Testis (tissue), 3 donors: ENCODE results near the gene VAMP8. TPM values are rescaled to one million over a fixed set of nuclear protein-coding genes. Genes with fewer than 3 reads are reported as not detected.

Experiments
- DNase-seq: peaks from one replicate; pipeline ENCODE4 v3.0.0-alpha.2; 2019
- H3K27ac ChIP-seq, 2 donors: fragments of 200-600 bp; sonication (generic); one replicate each; pipeline ENCODE4 v1.5.1; 2019
- H3K27me3 ChIP-seq: fragments of 200-600 bp; sonication (generic); one replicate; pipeline ENCODE4 v1.5.1; 2019
- H3K36me3 ChIP-seq: fragments of 200-600 bp; sonication (generic); one replicate; pipeline ENCODE4 v1.5.1; 2017; ENCODE audit warnings: low read depth; ENCODE audit errors: missing control alignments
- H3K4me1 ChIP-seq: fragments of 200-600 bp; sonication (generic); one replicate; pipeline ENCODE4 v1.5.1; 2019
- H3K4me3 ChIP-seq, 2 donors: fragments of 200-600 bp; sonication (generic); one replicate each; pipeline ENCODE4 v1.5.1; 2017 to 2019
- H3K9me3 ChIP-seq: fragments of 200-600 bp; sonication (generic); one replicate; pipeline ENCODE4 v1.5.1; 2017
- CTCF ChIP-seq, 3 experiments: fragments of 450-650 bp in 2 of 3; fragments of 200-600 bp in 1 of 3; sonication (generic) in 1 of 3; IDR thresholded peaks; one replicate each; pipeline ENCODE4 v1.5.1; 2016 to 2019; ENCODE audit warnings: antibody characterized with exemption in 3 of 3, mild to moderate bottlenecking in 2 of 3, moderate library complexity in 1 of 3
- POLR2A ChIP-seq: fragments of 450-650 bp; IDR thresholded peaks from one replicate; pipeline ENCODE4 v1.6.1; 2017; ENCODE audit warnings: antibody characterized with exemption, mild to moderate bottlenecking, moderate library complexity
- WGBS, 2 donors: methylation state at CpG; one replicate each; pipeline ENCODE4 v1.1.5; 2018; 5-methylcytosine and 5-hydroxymethylcytosine counted together
- intact Hi-C: fragments of 100-400 bp; cut with DNase I; formaldehyde crosslinking; loops from one replicate; pipeline ENCODE4 v1.15.1; 2023; ENCODE audit warnings: low total_unique reads
- polyA plus RNA-seq: library from polyadenylated mRNA; stranded (reverse); fragments of 350-450 nt; fragmentation: Illumina TruSeq; extraction: RNeasy Lipid Tissue Mini Kit (QIAGEN cat#74804); gene quantifications from one replicate; pipeline ENCODE4 v1.2.3, GENCODE V29; 2014; ENCODE audit warnings: low read depth, low replicate concordance; ENCODE audit not compliant: insufficient read depth
- total RNA-seq, 2 donors: library from RNA; depleted of rRNA; stranded (reverse); fragments of >200 nt; gene quantifications; one replicate each; pipeline ENCODE4 v1.2.3, GENCODE V29; 2016

VAMP8 gene
- total and polyA plus RNA-seq, 3 donors from 2014 or later, result 10.8 to 59.0 (median 13.9) TPM

GRCh38 chr2:85582492-85582891 is 5.1 kb downstream of the VAMP8 start:
- H3K36me3 ChIP-seq, result no peaks in the 10 kb centered on the region
- 66 to 77% methylated on average over 1 of the region's 1 CpG for WGBS, 2 donors
- H3K27ac ChIP-seq, result no peak overlapping the region
- TF ChIP-seq CTCF (IDR thresholded peaks at IDR 0.05) (no peak), POLR2A (no peak)
- intact Hi-C loops, result no loop called here
- H3K27me3 ChIP-seq, result no peaks in the 10 kb centered on the region
- DNase-seq, result no peak
- no peak overlapping the region for H3K4me3 ChIP-seq
- H3K9me3 ChIP-seq, result no peaks in the 10 kb centered on the region
- peaks cover 44% of the 10 kb centered on the region for H3K4me1 ChIP-seq

- WGBS, 2 donors, result 32 to 45% methylated on average over 5 to 16 of the region's 16 CpGs
- no peak for TF ChIP-seq CTCF (IDR thresholded peaks at IDR 0.05)
- TF ChIP-seq POLR2A, result no peak
- no peaks in the 10 kb centered on the region for H3K27me3 ChIP-seq
- DNase-seq, result no peak
- intact Hi-C loops, result no loop called here
- no peaks in the 10 kb centered on the region for H3K9me3 ChIP-seq
- H3K4me1 ChIP-seq, result peaks cover 43% of the 10 kb centered on the region
- peak overlapping the region; percentile 62 to 65 for H3K4me3 ChIP-seq
- H3K27ac ChIP-seq, result peak overlapping the region; percentile 4 to 86
- H3K36me3 ChIP-seq, result no peaks in the 10 kb centered on the region
These were observed 6.4 kb downstream of the VAMP8 start for GRCh38 chr2:85583667-85584353.

- Histone ChIP-seq H3K36me3 (no peaks in the 10 kb centered on the region), H3K27ac (peak within 1 kb of the TSS; percentile 4 to 86), H3K27me3 (no peaks in the 10 kb centered on the region), H3K9me3 (no peaks in the 10 kb centered on the region), H3K4me1 (peaks cover 43% of the 10 kb centered on the region), H3K4me3 (peak within 1 kb of the TSS; percentile 62 to 65)
- intact Hi-C loops, result no loop called here
- 1% methylated on average over 44 of the region's 52 CpGs; no CpG with 5 or more reads in 1 of the 2 donors for WGBS, 2 donors
- TF ChIP-seq CTCF (IDR thresholded peaks at IDR 0.05) (no peak), POLR2A (no peak)
- DNase-seq, result no peak
These were observed 7.0 kb downstream of the VAMP8 start, which contains the start of gene VAMP5 for GRCh38 chr2:85584354-85584856. TSS of gene VAMP5 (plus strand) at chr2:85584431. CDS start at chr2:85584491, 60 bp downstream.

- WGBS, 2 donors, result 30 to 41% methylated on average over 7 to 9 of the region's 9 CpGs
- no peak for TF ChIP-seq CTCF (IDR thresholded peaks at IDR 0.05)
- no peak for TF ChIP-seq POLR2A
- intact Hi-C loops, result no loop called here
- H3K4me1 ChIP-seq, result peaks cover 42% of the 10 kb centered on the region
- no peaks in the 10 kb centered on the region for H3K27me3 ChIP-seq
- DNase-seq, result no peak
- peak overlapping the region; percentile 62 to 65 for H3K4me3 ChIP-seq
- H3K36me3 ChIP-seq, result no peaks in the 10 kb centered on the region
- H3K9me3 ChIP-seq, result no peaks in the 10 kb centered on the region
- peak overlapping the region; percentile 4 to 86 for H3K27ac ChIP-seq
These were observed 7.7 kb downstream of the VAMP8 start for GRCh38 chr2:85584857-85585780.
